ENCODE results near the gene HHIPL1. TPM values are rescaled to one million over a fixed set of nuclear protein-coding genes. Genes with fewer than 3 reads are reported as not detected.

HHIPL1 gene
- total and polyA plus RNA-seq, 4 donors, result 0.51 to 7.7 (median 1.5) TPM

GRCh38 chr14:99708449-99708848 lies 63.5 kb downstream of the HHIPL1 start:
- Histone ChIP-seq H3K4me3 (ENCODE audit: low read length in 2 of 2) (no peak overlapping the region), H3K27me3 (ENCODE audit: control insufficient read depth in 1 of 2, insufficient read depth in 2 of 2, low read length in 1 of 2) (no peaks in the 10 kb centered on the region), H3K27ac (ENCODE audit: low read depth in 1 of 2, low read length in 2 of 2) (no peak overlapping the region), H3K9me3 (ENCODE audit: control insufficient read depth, low read length) (peaks cover 4% of the 10 kb centered on the region), H3K36me3 (ENCODE audit: control insufficient read depth in 1 of 2, insufficient read depth in 2 of 2, low read length in 1 of 2) (no peaks in the 10 kb centered on the region), H3K4me1 (ENCODE audit: control insufficient read depth in 1 of 2, insufficient read depth in 2 of 2, low read length in 2 of 2) (no peaks in the 10 kb centered on the region)
- intact Hi-C loops (cut with DNase I), result no loop called here
- DNase-seq (peak in 1 of 2 donors; percentile 21), ATAC-seq (ENCODE audit: low FRiP score) (no peak)
- 83 to 84% methylated on average over 7 of the region's 7 CpGs for WGBS, 2 donors

GRCh38 chr14:99713972-99714371 lies 69.0 kb downstream of the HHIPL1 start:
- H3K4me1 ChIP-seq (ENCODE audit: control insufficient read depth in 1 of 2, insufficient read depth in 2 of 2, low read length in 2 of 2), result no peaks in the 10 kb centered on the region
- H3K9me3 ChIP-seq (ENCODE audit: control insufficient read depth, low read length), result no peaks in the 10 kb centered on the region
- ATAC-seq (ENCODE audit: low FRiP score), result no peak
- no peak for DNase-seq
- intact Hi-C loops (cut with DNase I), result no loop called here
- no peak overlapping the region for H3K4me3 ChIP-seq (ENCODE audit: low read length in 2 of 2)
- H3K27ac ChIP-seq (ENCODE audit: low read depth in 1 of 2, low read length in 2 of 2), result no peak overlapping the region
- no peaks in the 10 kb centered on the region for H3K27me3 ChIP-seq (ENCODE audit: control insufficient read depth in 1 of 2, insufficient read depth in 2 of 2, low read length in 1 of 2)
- WGBS, 2 donors, result 81 to 84% methylated on average over 3 of the region's 3 CpGs
- no peaks in the 10 kb centered on the region for H3K36me3 ChIP-seq (ENCODE audit: control insufficient read depth in 1 of 2, insufficient read depth in 2 of 2, low read length in 1 of 2)

- Histone ChIP-seq H3K36me3 (ENCODE audit: control insufficient read depth in 1 of 2, insufficient read depth in 2 of 2, low read length in 1 of 2) (no peaks in the 10 kb centered on the region), H3K4me3 (ENCODE audit: low read length in 2 of 2) (no peak overlapping the region), H3K4me1 (ENCODE audit: control insufficient read depth in 1 of 2, insufficient read depth in 2 of 2, low read length in 2 of 2) (no peaks in the 10 kb centered on the region), H3K27me3 (ENCODE audit: control insufficient read depth in 1 of 2, insufficient read depth in 2 of 2, low read length in 1 of 2) (no peaks in the 10 kb centered on the region), H3K9me3 (ENCODE audit: control insufficient read depth, low read length) (no peaks in the 10 kb centered on the region), H3K27ac (ENCODE audit: low read depth in 1 of 2, low read length in 2 of 2) (no peak overlapping the region)
- intact Hi-C loops (cut with DNase I), result no loop called here
- no peak for ATAC-seq (ENCODE audit: low FRiP score)
- DNase-seq, result peak; percentile 22 to 68
- 86 to 87% methylated on average over 24 of the region's 24 CpGs for WGBS, 2 donors
These were observed 70.5 kb downstream of the HHIPL1 start for GRCh38 chr14:99715266-99716000.

- Histone ChIP-seq H3K4me3 (ENCODE audit: low read length in 2 of 2) (no peak overlapping the region), H3K27ac (ENCODE audit: low read depth in 1 of 2, low read length in 2 of 2) (no peak overlapping the region), H3K27me3 (ENCODE audit: control insufficient read depth in 1 of 2, insufficient read depth in 2 of 2, low read length in 1 of 2) (no peaks in the 10 kb centered on the region), H3K36me3 (ENCODE audit: control insufficient read depth in 1 of 2, insufficient read depth in 2 of 2, low read length in 1 of 2) (no peaks in the 10 kb centered on the region), H3K4me1 (ENCODE audit: control insufficient read depth in 1 of 2, insufficient read depth in 2 of 2, low read length in 2 of 2) (no peaks in the 10 kb centered on the region), H3K9me3 (ENCODE audit: control insufficient read depth, low read length) (no peaks in the 10 kb centered on the region)
- DNase-seq (peak; percentile 12 to 32), ATAC-seq (ENCODE audit: low FRiP score) (no peak)
- intact Hi-C loops (cut with DNase I), result no loop called here
- WGBS, 2 donors, result 87 to 88% methylated on average over 10 of the region's 10 CpGs
These were observed 71.3 kb downstream of the HHIPL1 start for GRCh38 chr14:99716091-99716849.

- DNase-seq (peak; percentile 26 to 50), ATAC-seq (ENCODE audit: low FRiP score) (no peak)
- no peaks in the 10 kb centered on the region for H3K9me3 ChIP-seq (ENCODE audit: control insufficient read depth, low read length)
- H3K27me3 ChIP-seq (ENCODE audit: control insufficient read depth in 1 of 2, insufficient read depth in 2 of 2, low read length in 1 of 2), result no peaks in the 10 kb centered on the region
- no peaks in the 10 kb centered on the region for H3K4me1 ChIP-seq (ENCODE audit: control insufficient read depth in 1 of 2, insufficient read depth in 2 of 2, low read length in 2 of 2)
- no peak overlapping the region for H3K27ac ChIP-seq (ENCODE audit: low read depth in 1 of 2, low read length in 2 of 2)
- H3K36me3 ChIP-seq (ENCODE audit: control insufficient read depth in 1 of 2, insufficient read depth in 2 of 2, low read length in 1 of 2), result no peaks in the 10 kb centered on the region
- 95 to 98% methylated on average over 14 of the region's 14 CpGs for WGBS, 2 donors
- intact Hi-C loops (cut with DNase I), result no loop called here
- no peak overlapping the region for H3K4me3 ChIP-seq (ENCODE audit: low read length in 2 of 2)
These were observed 72.1 kb downstream of the HHIPL1 start for GRCh38 chr14:99716850-99717681.

GRCh38 chr14:99717682-99718013 lies 72.7 kb downstream of the HHIPL1 start:
- Histone ChIP-seq H3K27me3 (ENCODE audit: control insufficient read depth in 1 of 2, insufficient read depth in 2 of 2, low read length in 1 of 2) (no peaks in the 10 kb centered on the region), H3K27ac (ENCODE audit: low read depth in 1 of 2, low read length in 2 of 2) (no peak overlapping the region), H3K36me3 (ENCODE audit: control insufficient read depth in 1 of 2, insufficient read depth in 2 of 2, low read length in 1 of 2) (no peaks in the 10 kb centered on the region), H3K4me3 (ENCODE audit: low read length in 2 of 2) (no peak overlapping the region), H3K4me1 (ENCODE audit: control insufficient read depth in 1 of 2, insufficient read depth in 2 of 2, low read length in 2 of 2) (no peaks in the 10 kb centered on the region), H3K9me3 (ENCODE audit: control insufficient read depth, low read length) (no peaks in the 10 kb centered on the region)
- WGBS, 2 donors, result 93 to 95% methylated on average over 5 of the region's 5 CpGs
- intact Hi-C loops (cut with DNase I), result no loop called here
- DNase-seq (peak in 1 of 2 donors; percentile 13), ATAC-seq (ENCODE audit: low FRiP score) (no peak)

- ATAC-seq (ENCODE audit: low FRiP score) (no peak), DNase-seq (peak in 1 of 2 donors; percentile 30)
- no peaks in the 10 kb centered on the region for H3K9me3 ChIP-seq (ENCODE audit: control insufficient read depth, low read length)
- no peaks in the 10 kb centered on the region for H3K36me3 ChIP-seq (ENCODE audit: control insufficient read depth in 1 of 2, insufficient read depth in 2 of 2, low read length in 1 of 2)
- 63 to 67% methylated on average over 14 of the region's 14 CpGs for WGBS, 2 donors
- H3K27ac ChIP-seq (ENCODE audit: low read depth in 1 of 2, low read length in 2 of 2), result no peak overlapping the region
- H3K27me3 ChIP-seq (ENCODE audit: control insufficient read depth in 1 of 2, insufficient read depth in 2 of 2, low read length in 1 of 2), result no peaks in the 10 kb centered on the region
- intact Hi-C loops (cut with DNase I), result no loop called here
- H3K4me3 ChIP-seq (ENCODE audit: low read length in 2 of 2), result no peak overlapping the region
- H3K4me1 ChIP-seq (ENCODE audit: control insufficient read depth in 1 of 2, insufficient read depth in 2 of 2, low read length in 2 of 2), result no peaks in the 10 kb centered on the region
These were observed 73.3 kb downstream of the HHIPL1 start for GRCh38 chr14:99718031-99718810.

GRCh38 chr14:99718811-99719192 lies 73.9 kb downstream of the HHIPL1 start:
- Histone ChIP-seq H3K4me1 (ENCODE audit: control insufficient read depth in 1 of 2, insufficient read depth in 2 of 2, low read length in 2 of 2) (no peaks in the 10 kb centered on the region), H3K27me3 (ENCODE audit: control insufficient read depth in 1 of 2, insufficient read depth in 2 of 2, low read length in 1 of 2) (no peaks in the 10 kb centered on the region), H3K27ac (ENCODE audit: low read depth in 1 of 2, low read length in 2 of 2) (no peak overlapping the region), H3K9me3 (ENCODE audit: control insufficient read depth, low read length) (no peaks in the 10 kb centered on the region), H3K36me3 (ENCODE audit: control insufficient read depth in 1 of 2, insufficient read depth in 2 of 2, low read length in 1 of 2) (no peaks in the 10 kb centered on the region), H3K4me3 (ENCODE audit: low read length in 2 of 2) (no peak overlapping the region)
- no peak for ATAC-seq (ENCODE audit: low FRiP score)
- WGBS, 2 donors, result 80 to 84% methylated on average over 5 of the region's 5 CpGs
- DNase-seq, result no peak
- intact Hi-C loops (cut with DNase I), result no loop called here

Measured in aorta (tissue), 5 donors.